Hematopoietic multipotent progenitor cell (in vitro differentiated cells): ENCODE measurements around the gene ZNF516. TPM values are rescaled to one million over a fixed set of nuclear protein-coding genes. Genes with fewer than 3 reads are reported as not detected.

Experiments used
- DNase-seq, 3 donors: peaks; one replicate each; pipeline ENCODE4 v3.0.0-alpha.2; 2011 to 2015; ENCODE audit warnings: low read depth in 2 of 3, low spot score in 2 of 3
- total RNA-seq: library from RNA; depleted of rRNA; stranded (reverse); fragments of >200 nt; gene quantifications from one replicate; pipeline ENCODE4 v1.2.3, GENCODE V29; 2012

The ZNF516 gene
- total RNA-seq, 1 donor = 20.2 TPM

- no peak for DNase-seq
Observed at GRCh38 chr18:76444446-76445105, 50.5 kb downstream of the ZNF516 start.

DNA sequence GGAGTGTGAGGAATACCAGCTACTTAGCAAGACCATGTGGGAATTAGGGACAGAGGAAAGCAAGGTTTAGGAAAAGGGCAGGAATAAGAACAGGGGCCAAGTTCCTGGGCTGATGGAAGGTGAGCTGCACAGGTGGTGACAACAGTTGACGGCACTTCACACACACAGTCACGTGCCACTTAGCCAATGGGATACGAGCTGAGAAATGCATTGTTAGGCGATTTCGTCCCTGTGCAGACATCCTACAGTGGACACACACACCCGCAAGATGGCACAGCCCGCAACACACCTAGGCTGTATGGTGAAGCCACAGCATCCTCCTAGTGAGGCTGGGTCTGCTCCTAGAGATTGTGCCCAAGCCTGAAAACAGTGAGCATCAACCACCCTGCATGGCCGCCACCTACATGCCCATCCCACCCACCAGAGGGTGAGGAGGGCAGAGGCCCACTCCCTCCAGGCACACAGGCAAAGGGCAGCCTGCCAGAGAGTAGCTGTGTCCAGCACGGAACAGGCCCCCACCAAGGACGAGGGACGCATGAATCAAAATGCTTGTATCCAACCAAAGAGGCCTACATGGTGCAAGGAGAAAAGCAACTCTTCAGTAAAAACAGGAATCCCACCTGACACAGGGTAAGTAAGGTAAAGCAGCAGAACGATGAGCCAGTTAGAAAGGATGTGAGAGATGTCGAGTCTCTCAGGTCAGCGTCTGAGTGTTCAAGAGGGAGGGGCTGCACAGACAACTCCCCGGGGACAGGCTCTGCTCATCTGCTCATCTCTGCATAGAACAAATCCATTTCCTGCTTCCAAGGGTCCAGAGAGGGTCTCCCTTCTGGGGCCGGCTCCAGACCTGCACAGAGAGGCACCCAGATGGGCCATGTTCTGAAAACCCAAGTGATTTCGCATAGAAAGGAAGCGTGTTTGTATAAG is 51.3 kb downstream of the ZNF516 start:
- no peak for DNase-seq

GRCh38 chr18:76442413-76443171 is 52.5 kb downstream of the ZNF516 start:
- no peak for DNase-seq

GRCh38 chr18:76441668-76442412 is 53.2 kb downstream of the ZNF516 start:
- no peak for DNase-seq

DNA sequence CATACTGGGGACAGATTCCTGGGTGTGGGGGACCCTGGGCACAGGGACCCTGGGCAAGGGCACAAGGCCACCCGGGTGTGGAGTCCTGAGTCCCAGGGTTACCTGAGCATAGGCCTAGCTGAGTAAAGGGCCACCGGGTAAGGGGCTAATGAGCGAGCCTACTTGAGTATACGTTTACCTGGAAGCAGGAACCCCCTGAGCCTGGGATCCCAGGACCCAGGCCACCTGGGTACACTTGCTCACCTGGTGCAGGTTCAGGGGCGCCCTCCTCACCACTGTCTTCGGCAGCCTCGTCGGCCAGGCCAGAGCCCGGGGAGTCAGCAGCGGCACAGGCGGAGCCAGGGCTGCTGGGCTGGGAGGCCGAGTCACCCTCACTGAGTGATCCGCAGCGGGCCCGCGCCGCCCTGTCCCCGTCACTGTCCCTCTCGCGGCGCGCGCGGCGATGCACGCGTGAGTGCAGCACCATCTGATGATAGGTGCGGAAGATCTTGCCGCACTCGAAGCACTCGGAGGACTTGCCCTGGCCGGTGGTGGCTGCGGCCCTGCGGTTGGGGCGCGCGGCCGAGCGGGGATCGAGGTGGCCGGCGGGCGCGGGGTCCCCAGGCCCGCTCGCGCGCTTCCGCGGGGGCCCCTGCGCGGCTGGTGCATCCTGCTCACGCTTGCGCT is 53.9 kb downstream of the ZNF516 start:
- DNase-seq = no peak

GRCh38 chr18:76437910-76438309 is 57.1 kb downstream of the ZNF516 start:
- DNase-seq = no peak

GRCh38 chr18:76437011-76437410 is 58.0 kb downstream of the ZNF516 start:
- no peak for DNase-seq

- no peak for DNase-seq
Observed at GRCh38 chr18:76436342-76436741, 58.7 kb downstream of the ZNF516 start.

DNA sequence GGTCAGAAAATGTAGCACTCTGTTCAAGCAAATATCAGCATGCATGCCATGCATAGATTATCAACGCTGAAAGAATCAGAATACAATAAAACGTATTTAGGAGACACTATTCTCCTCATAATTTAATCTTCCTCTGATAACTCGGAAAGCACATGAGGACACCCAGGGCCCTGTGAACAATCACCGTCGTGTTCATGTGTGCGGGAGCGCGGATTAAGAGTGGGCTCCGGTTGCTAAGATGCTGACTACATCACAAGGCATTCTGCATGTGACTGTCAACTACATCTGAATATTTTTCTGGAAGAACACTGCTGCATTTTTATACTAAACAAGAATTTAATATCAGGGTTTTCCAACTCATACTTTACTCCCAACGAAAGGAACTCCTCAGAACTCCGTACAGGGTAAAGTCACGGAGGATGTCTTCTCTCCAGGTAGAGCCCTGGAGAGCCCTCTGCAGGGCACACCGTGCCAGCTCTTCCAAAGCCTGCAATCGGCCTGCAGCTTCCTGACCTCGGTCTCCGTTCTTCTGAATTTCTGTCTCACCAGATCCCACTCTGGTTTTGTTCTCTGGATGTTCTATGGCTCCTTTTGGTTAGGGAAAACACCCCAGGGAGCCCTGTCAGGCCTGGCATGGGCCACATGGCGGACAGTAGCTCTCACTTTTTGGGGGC is 59.6 kb downstream of the ZNF516 start:
- no peak for DNase-seq

DNA sequence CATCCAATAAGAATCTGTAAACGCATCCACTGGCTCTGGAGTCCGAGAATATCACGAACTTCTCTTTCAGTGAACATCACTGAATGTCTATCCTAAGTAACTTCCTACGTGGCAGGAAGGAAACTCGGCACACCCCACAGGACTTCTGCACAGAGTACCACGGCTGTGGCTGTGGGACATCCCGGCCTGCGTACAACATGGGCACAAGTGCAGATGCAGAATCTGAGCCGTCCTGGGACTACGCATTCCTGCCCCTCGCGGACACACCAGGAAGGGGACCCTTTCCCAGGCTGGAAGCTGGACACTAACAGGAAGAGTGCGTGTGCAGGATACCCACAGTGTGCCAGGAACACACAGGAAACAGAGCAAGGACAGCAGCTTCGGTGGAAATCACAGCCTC is 60.6 kb downstream of the ZNF516 start:
- DNase-seq = no peak

- DNase-seq = no peak
Observed at GRCh38 chr18:76433788-76434187, 61.3 kb downstream of the ZNF516 start.

GRCh38 chr18:76432970-76433767 is 61.9 kb downstream of the ZNF516 start:
- no peak for DNase-seq

GRCh38 chr18:76432274-76432755 is 62.7 kb downstream of the ZNF516 start:
- DNase-seq = no peak

- no peak for DNase-seq
Observed at GRCh38 chr18:76431437-76432273, 63.4 kb downstream of the ZNF516 start.

- DNase-seq = no peak
Observed at GRCh38 chr18:76430636-76431035, 64.4 kb downstream of the ZNF516 start.

GRCh38 chr18:76429262-76430126 is 65.5 kb downstream of the ZNF516 start:
- no peak for DNase-seq
